SK-N-MC (cell line): ENCODE measurements around the gene RBP2.

Experiments
- DNase-seq: peaks from one replicate; pipeline ENCODE4 v3.0.0-alpha.2; 2011; ENCODE audit warnings: low read depth, low spot score
- H3K27ac ChIP-seq: fragments of 200-600 bp; sonication (generic); 2 replicates; pipeline ENCODE4 v1.5.1; 2016; ENCODE audit warnings: mixed run types
- H3K36me3 ChIP-seq: fragments of 200-600 bp; sonication (generic); 2 replicates; pipeline ENCODE4 v1.6.1; 2017; ENCODE audit warnings: antibody characterized with exemption, low read length, mixed read lengths; ENCODE audit not compliant: insufficient read depth
- H3K4me3 ChIP-seq: fragments of 200-600 bp; sonication (generic); 2 replicates; pipeline ENCODE4 v1.5.1; 2016
- H3K9ac ChIP-seq: fragments of 200-600 bp; sonication (generic); 2 replicates; pipeline ENCODE4 v1.8.0; 2017; ENCODE audit warnings: mixed run types, mixed read lengths; ENCODE audit not compliant: insufficient read length
- H3K9me3 ChIP-seq: fragments of 200-600 bp; sonication (generic); 2 replicates; pipeline ENCODE4 v1.6.1; 2017; ENCODE audit warnings: low read depth, mild to moderate bottlenecking, antibody characterized with exemption, low read length, moderate library complexity, mixed read lengths
- EZH2 ChIP-seq: fragments of 200-600 bp; sonication (generic); IDR thresholded peaks from one replicate; pipeline ENCODE4 v1.6.1; 2017; ENCODE audit warnings: antibody characterized with exemption
- FOXP2 ChIP-seq: optimal IDR thresholded peaks from 2 replicates; pipeline ENCODE3; 2011; ENCODE audit warnings: mild to moderate bottlenecking, moderate library complexity; ENCODE audit not compliant: insufficient read depth; ENCODE audit errors: extremely low read length, control extremely low read depth
- POLR2AphosphoS5 ChIP-seq: IDR thresholded peaks from 2 replicates; pipeline ENCODE4 v1.6.1; 2012; ENCODE audit warnings: mild to moderate bottlenecking, low read depth, low read length, borderline replicate concordance

The RBP2 gene

GRCh38 chr3:139472380-139473010, 3.8 kb downstream of the RBP2 start:
- no peak overlapping the region for H3K27ac ChIP-seq
- no peaks in the 10 kb centered on the region for H3K36me3 ChIP-seq
- H3K9me3 ChIP-seq, result no peaks in the 10 kb centered on the region
- DNase-seq, result no peak
- H3K9ac ChIP-seq, result no peak overlapping the region
- no peak overlapping the region for H3K4me3 ChIP-seq
- no peak for TF ChIP-seq EZH2
- TF ChIP-seq POLR2AphosphoS5, result no peak
- TF ChIP-seq FOXP2, result no peak

DNA sequence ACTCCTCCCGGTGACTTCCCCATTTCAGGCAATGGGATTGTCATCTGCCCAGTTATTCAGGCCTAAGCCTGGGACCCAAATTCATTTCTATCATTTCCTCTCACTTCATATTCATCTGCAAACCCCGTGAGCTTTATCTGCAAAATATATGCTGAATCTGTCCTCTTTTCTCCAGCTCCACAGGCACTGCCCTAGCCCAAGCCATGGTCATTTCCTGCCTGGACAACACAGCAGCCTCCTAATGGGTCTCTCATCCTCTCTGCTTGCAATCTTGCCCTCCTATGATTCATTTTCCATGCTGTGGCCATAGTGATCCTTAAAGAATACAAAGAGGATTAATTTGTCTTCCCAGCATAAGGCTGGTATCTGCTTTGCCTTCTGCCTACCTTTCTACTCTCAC, 6.1 kb downstream of the RBP2 start:
- no peaks in the 10 kb centered on the region for H3K9me3 ChIP-seq
- no peaks in the 10 kb centered on the region for H3K36me3 ChIP-seq
- no peak for DNase-seq
- no peak overlapping the region for H3K9ac ChIP-seq
- H3K27ac ChIP-seq, result no peak overlapping the region
- H3K4me3 ChIP-seq, result no peak overlapping the region
- TF ChIP-seq EZH2, result no peak
- no peak for TF ChIP-seq POLR2AphosphoS5
- TF ChIP-seq FOXP2, result no peak

DNA sequence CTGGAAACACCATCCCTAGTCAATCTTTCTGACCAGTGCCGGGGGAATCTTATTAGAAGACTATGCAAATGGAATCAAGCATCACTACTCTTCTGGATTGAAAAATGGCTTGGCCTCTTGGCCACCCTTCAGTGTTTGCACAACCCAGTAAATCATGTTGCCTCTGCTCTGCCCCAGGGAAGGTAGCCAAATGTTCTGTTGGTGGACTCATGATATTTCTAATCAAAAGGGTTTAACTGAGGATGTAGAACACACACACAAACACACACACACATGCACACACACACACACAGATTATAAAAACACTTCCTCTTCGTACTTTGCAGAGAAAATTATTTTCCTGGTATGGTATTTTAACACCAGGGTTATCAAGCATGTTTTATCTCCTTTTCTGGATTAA, 7.9 kb downstream of the RBP2 start:
- TF ChIP-seq FOXP2 (no peak), POLR2AphosphoS5 (no peak), EZH2 (no peak)
- H3K27ac ChIP-seq, result no peak overlapping the region
- H3K4me3 ChIP-seq, result no peak overlapping the region
- no peaks in the 10 kb centered on the region for H3K9me3 ChIP-seq
- H3K9ac ChIP-seq, result no peak overlapping the region
- no peak for DNase-seq
- H3K36me3 ChIP-seq, result no peaks in the 10 kb centered on the region

- DNase-seq, result no peak
- TF ChIP-seq POLR2AphosphoS5 (no peak), FOXP2 (no peak), EZH2 (no peak)
- no peaks in the 10 kb centered on the region for H3K36me3 ChIP-seq
- H3K9me3 ChIP-seq, result no peaks in the 10 kb centered on the region
- no peak overlapping the region for H3K9ac ChIP-seq
- H3K4me3 ChIP-seq, result no peak overlapping the region
- no peak overlapping the region for H3K27ac ChIP-seq
These were observed 10.0 kb downstream of the RBP2 start for GRCh38 chr3:139466360-139466759.

DNA sequence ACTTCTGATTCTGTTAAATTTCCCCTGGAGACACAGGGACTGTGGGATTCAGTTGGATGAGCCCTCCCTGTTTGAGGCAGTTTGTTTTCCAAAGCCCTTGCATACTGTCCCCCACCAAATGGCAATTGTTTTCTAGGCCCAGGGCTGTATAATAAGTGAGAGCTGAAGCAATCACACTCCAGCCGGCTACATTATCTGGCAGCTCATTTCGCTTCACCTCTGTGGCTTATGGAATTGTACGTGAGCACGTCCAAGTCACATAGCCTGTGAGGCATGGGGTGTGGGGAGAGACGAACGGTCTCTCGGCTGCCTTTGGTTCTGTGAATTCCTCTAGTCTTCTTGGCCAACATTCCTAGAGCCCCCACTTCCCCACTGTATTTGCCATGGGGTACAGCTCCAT, 10.7 kb downstream of the RBP2 start:
- H3K36me3 ChIP-seq, result no peaks in the 10 kb centered on the region
- H3K27ac ChIP-seq, result no peak overlapping the region
- no peak for TF ChIP-seq POLR2AphosphoS5
- TF ChIP-seq EZH2, result no peak
- no peak for TF ChIP-seq FOXP2
- no peak for DNase-seq
- no peak overlapping the region for H3K4me3 ChIP-seq
- no peaks in the 10 kb centered on the region for H3K9me3 ChIP-seq
- no peak overlapping the region for H3K9ac ChIP-seq

- TF ChIP-seq EZH2 (no peak), FOXP2 (no peak), POLR2AphosphoS5 (no peak)
- DNase-seq, result no peak
- no peaks in the 10 kb centered on the region for H3K9me3 ChIP-seq
- no peaks in the 10 kb centered on the region for H3K36me3 ChIP-seq
- no peak overlapping the region for H3K27ac ChIP-seq
- H3K4me3 ChIP-seq, result no peak overlapping the region
- no peak overlapping the region for H3K9ac ChIP-seq
These were observed 12.8 kb downstream of the RBP2 start for GRCh38 chr3:139463466-139463865.

DNA sequence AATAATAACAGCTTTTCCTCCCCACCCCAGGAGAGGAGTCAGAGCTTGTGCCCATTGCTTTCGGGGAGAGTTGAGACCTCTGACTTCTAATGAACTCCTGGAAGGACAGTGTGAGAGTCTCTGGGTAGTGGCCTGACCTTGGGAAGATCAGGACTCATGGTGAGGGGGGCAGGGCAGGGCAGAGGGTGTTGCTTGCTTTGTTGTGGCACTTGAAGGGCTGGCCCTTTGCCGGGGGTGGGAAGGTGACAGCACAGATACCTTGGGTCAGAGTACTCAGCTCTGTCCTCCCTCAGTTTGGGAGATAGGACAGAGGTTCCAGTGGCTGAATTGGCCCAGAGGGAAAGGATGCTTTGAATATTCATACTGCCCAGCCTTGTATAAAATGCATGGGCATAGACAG, 15.8 kb downstream of the RBP2 start:
- DNase-seq, result no peak
- no peak overlapping the region for H3K27ac ChIP-seq
- no peaks in the 10 kb centered on the region for H3K9me3 ChIP-seq
- no peak overlapping the region for H3K4me3 ChIP-seq
- TF ChIP-seq EZH2 (no peak), POLR2AphosphoS5 (no peak), FOXP2 (no peak)
- H3K9ac ChIP-seq, result no peak overlapping the region
- H3K36me3 ChIP-seq, result no peaks in the 10 kb centered on the region

- DNase-seq, result no peak
- Histone ChIP-seq H3K36me3 (no peaks in the 10 kb centered on the region), H3K9me3 (no peaks in the 10 kb centered on the region), H3K27ac (no peak overlapping the region), H3K9ac (no peak overlapping the region), H3K4me3 (no peak overlapping the region)
- no peak for TF ChIP-seq POLR2AphosphoS5
- no peak for TF ChIP-seq EZH2
- no peak for TF ChIP-seq FOXP2
These were observed 16.2 kb downstream of the RBP2 start for GRCh38 chr3:139460076-139460475.

- no peak overlapping the region for H3K9ac ChIP-seq
- no peaks in the 10 kb centered on the region for H3K9me3 ChIP-seq
- H3K27ac ChIP-seq, result no peak overlapping the region
- no peaks in the 10 kb centered on the region for H3K36me3 ChIP-seq
- no peak for TF ChIP-seq FOXP2
- no peak for TF ChIP-seq POLR2AphosphoS5
- TF ChIP-seq EZH2, result no peak
- no peak for DNase-seq
- no peak overlapping the region for H3K4me3 ChIP-seq
These were observed 18.0 kb downstream of the RBP2 start for GRCh38 chr3:139458348-139458747.

GRCh38 chr3:139457066-139457465, 19.2 kb downstream of the RBP2 start:
- TF ChIP-seq EZH2 (no peak), POLR2AphosphoS5 (no peak), FOXP2 (no peak)
- H3K36me3 ChIP-seq, result no peaks in the 10 kb centered on the region

More at GRCh38 chr3:139457066-139457465, 19.2 kb downstream of the RBP2 start:
- no peak for DNase-seq
- Histone ChIP-seq H3K4me3 (no peak overlapping the region), H3K27ac (no peak overlapping the region), H3K9ac (no peak overlapping the region), H3K9me3 (no peaks in the 10 kb centered on the region)
